HepG2 (cell line): ENCODE results near the gene KCTD13. TPM values are rescaled to one million over a fixed set of nuclear protein-coding genes. Genes with fewer than 3 reads are reported as not detected.

ENCODE experiments used
- ASH2L ChIP-seq: fragments of 300-600, 200-600 bp; sonication (generic); IDR thresholded peaks from 2 replicates; pipeline ENCODE4 v1.7.0; 2017; ENCODE audit warnings: low read depth, mild to moderate bottlenecking, moderate library complexity, mixed read lengths, low read length; ENCODE audit not compliant: insufficient read length
- ATF1 ChIP-seq: IDR thresholded peaks from 2 replicates; pipeline ENCODE4 v1.6.1; 2016; ENCODE audit warnings: mild to moderate bottlenecking, control low read depth
- ATF7-NPFF ChIP-seq: sonication (generic); formaldehyde crosslinking; IDR thresholded peaks from 2 replicates; pipeline ENCODE4 v1.8.1; 2023; ENCODE audit warnings: mild to moderate bottlenecking, low read depth, missing genetic modification reagents, moderate library complexity
- BRF2 ChIP-seq: sonication (generic); formaldehyde crosslinking; IDR thresholded peaks from 2 replicates; pipeline ENCODE4 v1.8.1; 2022; ENCODE audit warnings: mild to moderate bottlenecking, missing genetic modification reagents
- HOXD1 ChIP-seq: sonication (generic); formaldehyde crosslinking; IDR thresholded peaks from 2 replicates; pipeline ENCODE4 v1.5.0; 2020; ENCODE audit warnings: missing genetic modification reagents
- POGK ChIP-seq: sonication (generic); formaldehyde crosslinking; conservative IDR thresholded peaks from 2 replicates; pipeline ENCODE4 v1.8.0; 2022; ENCODE audit warnings: mild to moderate bottlenecking, moderate library complexity, missing genetic modification reagents
- STAG1 ChIP-seq: sonication (generic); formaldehyde crosslinking; IDR thresholded peaks from 2 replicates; pipeline ENCODE4 v1.4.0; 2020; ENCODE audit warnings: missing genetic modification reagents
- TCF7L2 ChIP-seq: IDR thresholded peaks from 2 replicates; pipeline ENCODE4 v1.6.1; 2011; ENCODE audit warnings: mild to moderate bottlenecking, low read depth, low read length, moderate library complexity
- TIGD3 ChIP-seq: sonication (generic); formaldehyde crosslinking; IDR thresholded peaks from 2 replicates; pipeline ENCODE4 v1.5.1; 2020; ENCODE audit warnings: mild to moderate bottlenecking, missing genetic modification reagents, borderline replicate concordance
- ZHX1 ChIP-seq: sonication (generic); formaldehyde crosslinking; IDR thresholded peaks from 2 replicates; pipeline ENCODE4 v1.8.1; 2022; ENCODE audit warnings: low read depth, mild to moderate bottlenecking, missing genetic modification reagents
- ZMYM4 ChIP-seq: sonication (generic); formaldehyde crosslinking; IDR thresholded peaks from 2 replicates; pipeline ENCODE4 v1.8.1; 2023; ENCODE audit warnings: mild to moderate bottlenecking, missing genetic modification reagents
- ZNF136 ChIP-seq: sonication (generic); formaldehyde crosslinking; IDR thresholded peaks from 2 replicates; pipeline ENCODE4 v1.8.1; 2022; ENCODE audit warnings: low read depth, mild to moderate bottlenecking, moderate library complexity, missing genetic modification reagents
- ZNF260 ChIP-seq: sonication (generic); formaldehyde crosslinking; IDR thresholded peaks from 2 replicates; pipeline ENCODE4 v1.4.0; 2020; ENCODE audit warnings: missing genetic modification reagents, low read depth, mild to moderate bottlenecking, borderline replicate concordance
- ZNF274 ChIP-seq: sonication (generic); formaldehyde crosslinking; IDR thresholded peaks from 2 replicates; pipeline ENCODE4 v1.5.1; 2020; ENCODE audit warnings: mild to moderate bottlenecking, missing genetic modification reagents
- ZNF296 ChIP-seq: sonication (generic); formaldehyde crosslinking; conservative IDR thresholded peaks from 2 replicates; pipeline ENCODE4 v1.5.0; 2020; ENCODE audit warnings: mild to moderate bottlenecking, missing genetic modification reagents
- ZNF3 ChIP-seq: IDR thresholded peaks from 2 replicates; pipeline ENCODE4 v1.7.0; 2017; ENCODE audit warnings: inconsistent platforms
- ZNF660 ChIP-seq: sonication (generic); formaldehyde crosslinking; IDR thresholded peaks from 2 replicates; pipeline ENCODE4 v1.5.1; 2020; ENCODE audit warnings: mild to moderate bottlenecking, low read depth, missing genetic modification reagents, borderline replicate concordance
- ZNF777 ChIP-seq: sonication (generic); formaldehyde crosslinking; IDR thresholded peaks from 2 replicates; pipeline ENCODE4 v1.4.0; 2020; ENCODE audit warnings: missing genetic modification reagents
- ZNF816 ChIP-seq: sonication (generic); formaldehyde crosslinking; IDR thresholded peaks from 2 replicates; pipeline ENCODE4 v1.8.0; 2022; ENCODE audit warnings: missing genetic modification reagents, mild to moderate bottlenecking, borderline replicate concordance
- ZXDC ChIP-seq: sonication (generic); formaldehyde crosslinking; IDR thresholded peaks from 2 replicates; pipeline ENCODE4 v1.5.0; 2020; ENCODE audit warnings: mild to moderate bottlenecking, missing genetic modification reagents
- polyA plus RNA-seq, 8 experiments: library from polyadenylated mRNA; depleted of rRNA in 3 of 8; stranded (reverse) in 7 of 8; unstranded in 1 of 8; fragments of >200 nt; fragmentation: Illumina TruSeq in 4 of 8; extraction: Trizol in 4 of 8; gene quantifications; 2 replicates each; pipeline versions ENCODE4 v1.2.1 to v1.2.3, GENCODE V29; 2011 to 2016; ENCODE audit warnings: low read depth in 4 of 8, missing spikeins in 1 of 8, mixed read lengths in 1 of 8; ENCODE audit not compliant: insufficient read depth in 1 of 8
- total RNA-seq, 5 experiments: library from RNA; depleted of rRNA; stranded (reverse); fragments of >200 nt; fragmentation: Illumina TruSeq; extraction: Trizol; gene quantifications; 2 replicates each; pipeline ENCODE4 v1.2.3, GENCODE V29; 2016; ENCODE audit warnings: low read depth in 1 of 5

The KCTD13 gene
- total and polyA plus RNA-seq, 2 of the 13 experiments (the other 11 are each of a cell fraction or from before 2014, with no cell fraction given) = 6.3 to 14.7 TPM

GRCh38 chr16:29900888-29901606 is 25.0 kb downstream of the KCTD13 start (continued):
- TF ChIP-seq ZHX1 (CRISPR knock-in tag) (no peak), BRF2 (no peak), STAG1 (no peak), ATF7-NPFF (CRISPR knock-in tag) (no peak), TCF7L2 (no peak), ZNF274 (CRISPR knock-in tag) (peak; percentile 54; the same call in 1 of the 2 replicates), ASH2L (no peak), ZXDC (CRISPR knock-in tag) (no peak), ZNF660 (CRISPR knock-in tag) (no peak), ZNF260 (CRISPR knock-in tag) (no peak), ZNF3 (CRISPR knock-in tag) (no peak), ZNF296 (CRISPR knock-in tag) (no peak), ATF1 (no peak), ZMYM4 (CRISPR knock-in tag) (no peak), TIGD3 (CRISPR knock-in tag) (no peak), ZNF136 (CRISPR knock-in tag) (0 out of 2 replicates have a peak, but pooled peaks have one; percentile 49), ZNF777 (CRISPR knock-in tag) (peak; percentile 36), HOXD1 (CRISPR knock-in tag) (no peak), POGK (CRISPR knock-in tag) (peak; percentile 31; the same call in 1 of the 2 replicates), ZNF816 (CRISPR knock-in tag) (no peak)
